ENCODE data around the gene SOD1. TPM values are rescaled to one million over a fixed set of nuclear protein-coding genes. Genes with fewer than 3 reads are reported as not detected.

Gene SOD1
- total and polyA plus RNA-seq, 2 experiments from 2014 or later = 242 to 463 TPM

GRCh38 chr21:31671146-31671716, 11.7 kb downstream of the SOD1 start:
- TF ChIP-seq, protein P1, sequence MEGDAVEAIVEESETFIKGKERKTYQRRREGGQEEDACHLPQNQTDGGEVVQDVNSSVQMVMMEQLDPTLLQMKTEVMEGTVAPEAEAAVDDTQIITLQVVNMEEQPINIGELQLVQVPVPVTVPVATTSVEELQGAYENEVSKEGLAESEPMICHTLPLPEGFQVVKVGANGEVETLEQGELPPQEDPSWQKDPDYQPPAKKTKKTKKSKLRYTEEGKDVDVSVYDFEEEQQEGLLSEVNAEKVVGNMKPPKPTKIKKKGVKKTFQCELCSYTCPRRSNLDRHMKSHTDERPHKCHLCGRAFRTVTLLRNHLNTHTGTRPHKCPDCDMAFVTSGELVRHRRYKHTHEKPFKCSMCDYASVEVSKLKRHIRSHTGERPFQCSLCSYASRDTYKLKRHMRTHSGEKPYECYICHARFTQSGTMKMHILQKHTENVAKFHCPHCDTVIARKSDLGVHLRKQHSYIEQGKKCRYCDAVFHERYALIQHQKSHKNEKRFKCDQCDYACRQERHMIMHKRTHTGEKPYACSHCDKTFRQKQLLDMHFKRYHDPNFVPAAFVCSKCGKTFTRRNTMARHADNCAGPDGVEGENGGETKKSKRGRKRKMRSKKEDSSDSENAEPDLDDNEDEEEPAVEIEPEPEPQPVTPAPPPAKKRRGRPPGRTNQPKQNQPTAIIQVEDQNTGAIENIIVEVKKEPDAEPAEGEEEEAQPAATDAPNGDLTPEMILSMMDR (IDR thresholded peaks at IDR 0.05; ENCODE audit: low read depth, low read length) = no peak
- no peak overlapping the region for H3K27ac ChIP-seq
- peaks cover 25% of the 10 kb centered on the region for H3K36me3 ChIP-seq

DNA sequence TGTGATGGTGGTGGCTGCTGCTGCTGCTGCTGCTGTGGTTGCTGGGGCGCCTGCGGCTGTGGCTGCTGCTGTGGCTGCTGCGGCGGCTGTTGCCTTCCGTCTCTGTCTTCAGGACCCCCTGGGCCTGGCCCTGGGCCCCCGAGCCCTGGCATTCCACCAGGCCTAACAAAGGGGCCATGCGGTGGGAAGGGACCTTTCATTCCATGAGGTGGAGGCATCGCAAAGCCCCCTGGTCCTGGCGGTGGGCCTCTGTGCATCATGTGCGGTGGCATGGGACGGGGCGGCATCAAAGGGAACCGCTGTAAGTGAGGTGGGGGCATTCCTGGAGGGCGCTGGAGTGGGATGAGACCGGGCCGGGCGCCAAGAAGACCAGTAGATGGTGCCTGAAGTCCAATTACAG, 12.4 kb downstream of the SOD1 start:
- H3K9me3 ChIP-seq (ENCODE audit: low read depth) = no peaks in the 10 kb centered on the region
- no peak for DNase-seq (ENCODE audit: low read depth in 1 of 2, low spot score in 1 of 2)
- no peaks in the 10 kb centered on the region for H3K27me3 ChIP-seq
- peaks cover 24% of the 10 kb centered on the region for H3K36me3 ChIP-seq
- H3K4me1 ChIP-seq (ENCODE audit: low read depth) = peaks cover 5% of the 10 kb centered on the region
- TF ChIP-seq, protein P1 (IDR thresholded peaks at IDR 0.05; ENCODE audit: low read depth, low read length) = no peak
- H3K4me3 ChIP-seq = no peak overlapping the region
- no peak overlapping the region for H3K27ac ChIP-seq

More at GRCh38 chr21:31671146-31671716, 11.7 kb downstream of the SOD1 start:
- DNase-seq (ENCODE audit: low read depth in 1 of 2, low spot score in 1 of 2) = no peak
- Histone ChIP-seq H3K4me1 (ENCODE audit: low read depth) (peaks cover 5% of the 10 kb centered on the region), H3K27me3 (no peaks in the 10 kb centered on the region), H3K9me3 (ENCODE audit: low read depth) (no peaks in the 10 kb centered on the region), H3K4me3 (no peak overlapping the region)

DNA sequence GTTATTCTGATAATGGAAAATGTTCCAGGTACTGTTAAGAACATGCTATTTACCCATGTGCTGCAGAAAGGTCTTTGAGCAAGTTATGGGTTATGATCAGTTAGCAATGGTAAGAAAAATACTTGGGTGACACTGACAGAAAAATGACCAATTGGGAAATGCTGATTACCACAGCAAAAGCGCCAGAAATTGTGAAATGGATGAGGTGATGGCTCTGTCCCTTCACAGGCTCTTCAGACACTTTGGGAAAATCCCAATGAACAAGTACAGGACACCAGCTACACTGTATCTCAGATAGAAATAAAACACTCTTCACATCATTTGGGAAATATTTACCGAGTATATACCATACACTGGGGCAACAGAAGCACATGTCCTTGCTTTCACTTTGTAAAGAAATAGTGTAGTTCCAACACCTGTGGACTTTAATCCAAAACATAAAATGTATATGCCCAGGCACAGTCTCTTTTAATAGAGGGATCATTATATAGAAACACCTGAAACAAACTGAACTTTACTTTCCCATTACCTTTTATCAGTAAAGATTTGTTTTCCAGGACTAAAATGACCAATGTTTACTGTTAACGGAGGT, 13.9 kb downstream of the SOD1 start:
- H3K27me3 ChIP-seq = no peaks in the 10 kb centered on the region
- H3K9me3 ChIP-seq (ENCODE audit: low read depth) = no peaks in the 10 kb centered on the region
- H3K27ac ChIP-seq = no peak overlapping the region
- TF ChIP-seq, protein P1 (IDR thresholded peaks at IDR 0.05; ENCODE audit: low read depth, low read length) = no peak
- H3K36me3 ChIP-seq = peaks cover 10% of the 10 kb centered on the region
- DNase-seq (ENCODE audit: low read depth in 1 of 2, low spot score in 1 of 2) = no peak
- H3K4me1 ChIP-seq (ENCODE audit: low read depth) = peaks cover 5% of the 10 kb centered on the region
- no peak overlapping the region for H3K4me3 ChIP-seq

DNA sequence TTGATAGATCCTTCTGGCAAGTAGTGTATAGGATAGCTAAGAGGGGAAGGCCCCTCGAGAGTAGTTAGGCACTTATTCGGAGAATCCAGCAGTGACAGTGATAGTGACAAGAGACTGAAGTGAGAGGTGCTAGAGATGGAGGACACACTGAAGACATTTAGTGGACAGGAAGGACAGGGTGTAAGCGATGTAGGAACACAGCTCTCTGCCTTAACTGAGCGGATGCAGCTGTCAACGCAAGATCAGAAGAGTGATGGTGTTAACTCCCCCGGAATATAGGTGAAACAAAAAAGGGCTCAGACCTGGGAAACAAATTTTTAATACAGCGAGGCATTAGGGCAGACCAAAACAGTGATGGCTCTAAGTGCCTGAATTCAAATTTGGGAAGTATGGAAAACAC, 15.8 kb downstream of the SOD1 start:
- peaks cover 15% of the 10 kb centered on the region for H3K36me3 ChIP-seq

GRCh38 chr21:31675960-31676359, 16.5 kb downstream of the SOD1 start:
- no peak overlapping the region for H3K27ac ChIP-seq
- peaks cover 5% of the 10 kb centered on the region for H3K4me1 ChIP-seq (ENCODE audit: low read depth)
- H3K9me3 ChIP-seq (ENCODE audit: low read depth) = no peaks in the 10 kb centered on the region
- H3K36me3 ChIP-seq = peaks cover 15% of the 10 kb centered on the region
- TF ChIP-seq, protein P1 (IDR thresholded peaks at IDR 0.05; ENCODE audit: low read depth, low read length) = no peak
- H3K27me3 ChIP-seq = no peaks in the 10 kb centered on the region
- no peak overlapping the region for H3K4me3 ChIP-seq
- DNase-seq (ENCODE audit: low read depth in 1 of 2, low spot score in 1 of 2) = no peak

More for the DNA sequence above, 15.8 kb downstream of the SOD1 start:
- TF ChIP-seq, protein P1 (IDR thresholded peaks at IDR 0.05; ENCODE audit: low read depth, low read length) = no peak
- Histone ChIP-seq H3K4me1 (ENCODE audit: low read depth) (peaks cover 5% of the 10 kb centered on the region), H3K4me3 (no peak overlapping the region), H3K27ac (no peak overlapping the region), H3K27me3 (no peaks in the 10 kb centered on the region), H3K9me3 (ENCODE audit: low read depth) (no peaks in the 10 kb centered on the region)
- DNase-seq (ENCODE audit: low read depth in 1 of 2, low spot score in 1 of 2) = no peak

Measured in cardiac muscle cell (in vitro differentiated cells and primary cell).